HFF-Myc (cell line): ENCODE results near the gene PRDM16.

Source experiments
- DNase-seq: peaks from one replicate; pipeline ENCODE4 v3.0.0-alpha.2; 2011; ENCODE audit warnings: low read depth; ENCODE audit errors: extremely low read depth
- H3K4me3 ChIP-seq: replicated peaks from 2 replicates; pipeline ENCODE4 v1.5.1; 2011; ENCODE audit warnings: low read depth, mild to moderate bottlenecking, control low read depth, low read length
- CTCF ChIP-seq: IDR thresholded peaks from 2 replicates; pipeline ENCODE4 v1.5.1; 2012; ENCODE audit warnings: mild to moderate bottlenecking, low read depth, low read length, control low read depth; ENCODE audit errors: missing control alignments

PRDM16 gene

GRCh38 chr1:3377604-3378279 is 308.7 kb downstream of the PRDM16 start:
- no peak for TF ChIP-seq CTCF
- no peak overlapping the region for H3K4me3 ChIP-seq
- no peak for DNase-seq

GRCh38 chr1:3378411-3379208 is 309.6 kb downstream of the PRDM16 start:
- no peak for TF ChIP-seq CTCF
- no peak overlapping the region for H3K4me3 ChIP-seq
- no peak for DNase-seq

- no peak overlapping the region for H3K4me3 ChIP-seq
- no peak for TF ChIP-seq CTCF
- DNase-seq, result no peak
These were observed 310.9 kb downstream of the PRDM16 start for GRCh38 chr1:3379934-3380333.

- no peak for TF ChIP-seq CTCF
- H3K4me3 ChIP-seq, result no peak overlapping the region
- no peak for DNase-seq
These were observed 311.5 kb downstream of the PRDM16 start for GRCh38 chr1:3380469-3380868.

GRCh38 chr1:3381901-3382300 is 312.9 kb downstream of the PRDM16 start:
- H3K4me3 ChIP-seq, result no peak overlapping the region
- no peak for DNase-seq
- no peak for TF ChIP-seq CTCF

GRCh38 chr1:3382326-3383057 is 313.5 kb downstream of the PRDM16 start:
- DNase-seq, result no peak
- no peak overlapping the region for H3K4me3 ChIP-seq
- TF ChIP-seq CTCF, result no peak
